ENCODE measurements around the gene CYP4F8.
A peak's percentile ranks its signal among the peaks of the same experiment; 100 is the strongest.

CYP4F8 gene

GRCh38 chr19:15614507-15615379 is at the start of gene CYP4F8:
Gene CYP4F8, plus strand, starts transcription at chr19:15615218. Its CDS starts 399 bp downstream, at chr19:15615617.
- H3K27me3 ChIP-seq, result no peaks in the 10 kb centered on the region
- no peak within 1 kb of the TSS for H3K9ac ChIP-seq
- no peak for TF ChIP-seq Cebpa-rat (IDR thresholded peaks at IDR 0.05)
- peaks cover 13% of the 10 kb centered on the region for H3K4me1 ChIP-seq
- no peaks in the 10 kb centered on the region for H3K9me3 ChIP-seq
- H3K4me3 ChIP-seq, result no peak within 1 kb of the TSS
- H3K27ac ChIP-seq, result no peak within 1 kb of the TSS
- no peak within 1 kb of the TSS for H3K4me2 ChIP-seq
- no peaks in the 10 kb centered on the region for H3K36me3 ChIP-seq
- H4K20me1 ChIP-seq, result no peaks in the 10 kb centered on the region

GRCh38 chr19:15570420-15570819 is 44.6 kb upstream of the CYP4F8 start:
- H3K27me3 ChIP-seq, result no peaks in the 10 kb centered on the region
- H4K20me1 ChIP-seq, result no peaks in the 10 kb centered on the region
- H3K36me3 ChIP-seq, result no peaks in the 10 kb centered on the region
- no peak overlapping the region for H3K4me2 ChIP-seq
- H3K27ac ChIP-seq, result no peak overlapping the region
- H3K9ac ChIP-seq, result no peak overlapping the region
- H3K9me3 ChIP-seq, result no peaks in the 10 kb centered on the region
- no peaks in the 10 kb centered on the region for H3K4me1 ChIP-seq
- no peak for TF ChIP-seq Cebpa-rat (IDR thresholded peaks at IDR 0.05)
- H3K4me3 ChIP-seq, result no peak overlapping the region

GRCh38 chr19:15575406-15575805 is 39.6 kb upstream of the CYP4F8 start:
- Histone ChIP-seq H3K9ac (no peak overlapping the region), H3K27ac (no peak overlapping the region), H3K4me2 (no peak overlapping the region), H3K9me3 (no peaks in the 10 kb centered on the region), H3K4me1 (no peaks in the 10 kb centered on the region), H4K20me1 (no peaks in the 10 kb centered on the region), H3K36me3 (no peaks in the 10 kb centered on the region), H3K4me3 (no peak overlapping the region), H3K27me3 (no peaks in the 10 kb centered on the region)
- TF ChIP-seq Cebpa-rat (IDR thresholded peaks at IDR 0.05), result no peak

- no peak overlapping the region for H3K4me2 ChIP-seq
- no peak overlapping the region for H3K4me3 ChIP-seq
- no peaks in the 10 kb centered on the region for H3K36me3 ChIP-seq
- no peak overlapping the region for H3K9ac ChIP-seq
- no peaks in the 10 kb centered on the region for H4K20me1 ChIP-seq
- no peaks in the 10 kb centered on the region for H3K9me3 ChIP-seq
- H3K4me1 ChIP-seq, result no peaks in the 10 kb centered on the region
- no peaks in the 10 kb centered on the region for H3K27me3 ChIP-seq
- H3K27ac ChIP-seq, result no peak overlapping the region
- no peak for TF ChIP-seq Cebpa-rat (IDR thresholded peaks at IDR 0.05)
Measured at GRCh38 chr19:15576526-15577156, 38.4 kb upstream of the CYP4F8 start.

- no peak overlapping the region for H3K9ac ChIP-seq
- no peaks in the 10 kb centered on the region for H3K4me1 ChIP-seq
- no peak overlapping the region for H3K4me2 ChIP-seq
- no peaks in the 10 kb centered on the region for H3K27me3 ChIP-seq
- no peak overlapping the region for H3K27ac ChIP-seq
- H3K36me3 ChIP-seq, result no peaks in the 10 kb centered on the region
- no peaks in the 10 kb centered on the region for H4K20me1 ChIP-seq
- TF ChIP-seq Cebpa-rat (IDR thresholded peaks at IDR 0.05), result no peak
- H3K9me3 ChIP-seq, result no peaks in the 10 kb centered on the region
- H3K4me3 ChIP-seq, result no peak overlapping the region
Measured at GRCh38 chr19:15577184-15577771, 37.7 kb upstream of the CYP4F8 start.

GRCh38 chr19:15583346-15583745 is 31.7 kb upstream of the CYP4F8 start:
- H3K27me3 ChIP-seq, result no peaks in the 10 kb centered on the region
- no peak overlapping the region for H3K4me3 ChIP-seq

GRCh38 chr19:15584095-15584494 is 30.9 kb upstream of the CYP4F8 start:
- no peaks in the 10 kb centered on the region for H3K27me3 ChIP-seq
- no peaks in the 10 kb centered on the region for H3K4me1 ChIP-seq
- no peaks in the 10 kb centered on the region for H3K36me3 ChIP-seq
- peak overlapping the region; percentile 57 for H3K4me3 ChIP-seq
- peak overlapping the region; percentile 71 for H3K4me2 ChIP-seq
- H3K27ac ChIP-seq, result no peak overlapping the region
- no peak for TF ChIP-seq Cebpa-rat (IDR thresholded peaks at IDR 0.05)
- H3K9me3 ChIP-seq, result no peaks in the 10 kb centered on the region
- H3K9ac ChIP-seq, result 0 out of 2 replicates have a peak overlapping the region, but pooled peaks have one; percentile 16
- H4K20me1 ChIP-seq, result no peaks in the 10 kb centered on the region

More at GRCh38 chr19:15583346-15583745, 31.7 kb upstream of the CYP4F8 start:
- Histone ChIP-seq H3K9me3 (no peaks in the 10 kb centered on the region), H3K27ac (no peak overlapping the region), H4K20me1 (no peaks in the 10 kb centered on the region), H3K9ac (no peak overlapping the region), H3K4me1 (no peaks in the 10 kb centered on the region), H3K36me3 (no peaks in the 10 kb centered on the region), H3K4me2 (no peak overlapping the region)
- TF ChIP-seq Cebpa-rat (IDR thresholded peaks at IDR 0.05), result no peak

GRCh38 chr19:15584541-15585115 is 30.4 kb upstream of the CYP4F8 start:
- 0 out of 2 replicates have a peak overlapping the region, but pooled peaks have one; percentile 16 for H3K9ac ChIP-seq

GRCh38 chr19:15587663-15588062 is 27.4 kb upstream of the CYP4F8 start:
- Histone ChIP-seq H4K20me1 (no peaks in the 10 kb centered on the region), H3K4me1 (peaks cover 11% of the 10 kb centered on the region), H3K36me3 (no peaks in the 10 kb centered on the region), H3K4me3 (no peak overlapping the region), H3K9me3 (peaks cover 9% of the 10 kb centered on the region; the same call in 1 of the 2 replicates), H3K27me3 (no peaks in the 10 kb centered on the region), H3K9ac (no peak overlapping the region), H3K4me2 (no peak overlapping the region), H3K27ac (no peak overlapping the region)
- 0 out of 2 replicates have a peak, but pooled peaks have one; percentile 50 for TF ChIP-seq Cebpa-rat (IDR thresholded peaks at IDR 0.05)

More at GRCh38 chr19:15584541-15585115, 30.4 kb upstream of the CYP4F8 start:
- Histone ChIP-seq H3K4me3 (peak overlapping the region; percentile 57), H3K4me1 (no peaks in the 10 kb centered on the region), H3K9me3 (no peaks in the 10 kb centered on the region), H3K36me3 (no peaks in the 10 kb centered on the region), H4K20me1 (no peaks in the 10 kb centered on the region), H3K4me2 (peak overlapping the region; percentile 71), H3K27me3 (no peaks in the 10 kb centered on the region), H3K27ac (no peak overlapping the region)
- TF ChIP-seq Cebpa-rat (IDR thresholded peaks at IDR 0.05), result no peak
